GM12891 (cell line): ENCODE measurements around the gene RNF208.

ENCODE experiments used
- PAX5 ChIP-seq: IDR thresholded peaks from 2 replicates; pipeline ENCODE4 v1.6.1; 2011; ENCODE audit warnings: low read length, moderate library complexity, mild to moderate bottlenecking; ENCODE audit not compliant: insufficient read depth, severe bottlenecking
- POLR2A ChIP-seq: IDR thresholded peaks from 2 replicates; pipeline ENCODE4 v1.6.1; 2011; ENCODE audit warnings: low read depth, low read length, control low read depth
- POLR2AphosphoS5 ChIP-seq: IDR thresholded peaks from 2 replicates; pipeline ENCODE4 v1.6.1; 2011; ENCODE audit warnings: low read depth, low read length, control low read depth
- TAF1 ChIP-seq: IDR thresholded peaks from 2 replicates; pipeline ENCODE4 v1.6.1; 2011; ENCODE audit warnings: low read depth, low read length, control low read depth

GRCh38 chr9:137211532-137211931, 10.5 kb downstream of the RNF208 start:
- TF ChIP-seq POLR2A (no peak), PAX5 (no peak), POLR2AphosphoS5 (no peak), TAF1 (no peak)
